ENCODE measurements around the gene VPS18. TPM values are rescaled to one million over a fixed set of nuclear protein-coding genes. Genes with fewer than 3 reads are reported as not detected.

The VPS18 gene
- total and polyA plus RNA-seq, 2 donors (not counting 1 experiment from before 2014, with no cell fraction given) = 15.5 to 36.7 TPM

GRCh38 chr15:40927873-40928806 lies 33.9 kb downstream of the VPS18 start:
- peaks cover 47% of the 10 kb centered on the region for H3K27me3 ChIP-seq (ENCODE audit: control insufficient read depth, insufficient read depth, low read length)
- peak overlapping the region; percentile 28 to 44 (median 30) for H3K4me3 ChIP-seq (replicated peaks in 1 of 4; ENCODE audit: control extremely low read depth in 1 of 4, insufficient read depth in 1 of 4, low read depth in 3 of 4, low read length in 4 of 4)
- H3K27ac ChIP-seq (ENCODE audit: insufficient read depth, low read length) = no peak overlapping the region
- H4K20me1 ChIP-seq (ENCODE audit: control insufficient read depth, extremely low read depth, insufficient read depth, low read length) = no peaks in the 10 kb centered on the region
- no peaks in the 10 kb centered on the region for H3K79me2 ChIP-seq (ENCODE audit: control insufficient read depth, insufficient read depth, low read length)
- H3K9ac ChIP-seq (ENCODE audit: insufficient read depth, low read length) = no peak overlapping the region
- DNase-seq (ENCODE audit: low read depth in 2 of 2) = no peak
- H3K4me2 ChIP-seq (ENCODE audit: extremely low read depth, insufficient read depth, low read length) = peak overlapping the region; percentile 93
- H2AFZ ChIP-seq (ENCODE audit: low read length) = no peak overlapping the region
- no peaks in the 10 kb centered on the region for H3K36me3 ChIP-seq (ENCODE audit: control insufficient read depth, insufficient read depth, low read length)
- H3K4me1 ChIP-seq (ENCODE audit: control insufficient read depth, extremely low read depth, insufficient read depth, low read length) = peaks cover 11% of the 10 kb centered on the region
- no peaks in the 10 kb centered on the region for H3K9me3 ChIP-seq (ENCODE audit: control insufficient read depth, insufficient read depth, low read depth, low read length)
- TF ChIP-seq CTCF (conservative IDR thresholded peaks at IDR 0.05 in 1 of 2, IDR thresholded peaks at IDR 0.05 in 1 of 2; ENCODE audit: low read depth in 1 of 2, low read length in 2 of 2) (no peak), EZH2 (IDR thresholded peaks at IDR 0.05; ENCODE audit: low read length, missing control alignments) (peak; percentile 72)

- peaks cover 11% of the 10 kb centered on the region for H3K4me1 ChIP-seq (ENCODE audit: control insufficient read depth, extremely low read depth, insufficient read depth, low read length)
- TF ChIP-seq EZH2 (IDR thresholded peaks at IDR 0.05; ENCODE audit: low read length, missing control alignments) (peak; percentile 81), CTCF (conservative IDR thresholded peaks at IDR 0.05 in 1 of 2, IDR thresholded peaks at IDR 0.05 in 1 of 2; ENCODE audit: low read depth in 1 of 2, low read length in 2 of 2) (no peak)
- DNase-seq (ENCODE audit: low read depth in 2 of 2) = peak; percentile 41 to 52
- peak within 1 kb of the TSS; percentile 49 for H2AFZ ChIP-seq (ENCODE audit: low read length)
- peak within 1 kb of the TSS; percentile 93 for H3K4me2 ChIP-seq (ENCODE audit: extremely low read depth, insufficient read depth, low read length)
- no peak within 1 kb of the TSS for H3K9ac ChIP-seq (ENCODE audit: insufficient read depth, low read length)
- H3K79me2 ChIP-seq (ENCODE audit: control insufficient read depth, insufficient read depth, low read length) = no peaks in the 10 kb centered on the region
- no peaks in the 10 kb centered on the region for H4K20me1 ChIP-seq (ENCODE audit: control insufficient read depth, extremely low read depth, insufficient read depth, low read length)
- H3K9me3 ChIP-seq (ENCODE audit: control insufficient read depth, insufficient read depth, low read depth, low read length) = no peaks in the 10 kb centered on the region
- peak within 1 kb of the TSS; percentile 33 to 50 (median 44) for H3K4me3 ChIP-seq (replicated peaks in 1 of 4; ENCODE audit: control extremely low read depth in 1 of 4, insufficient read depth in 1 of 4, low read depth in 3 of 4, low read length in 4 of 4)
- no peak within 1 kb of the TSS for H3K27ac ChIP-seq (ENCODE audit: insufficient read depth, low read length)
- no peaks in the 10 kb centered on the region for H3K36me3 ChIP-seq (ENCODE audit: control insufficient read depth, insufficient read depth, low read length)
- H3K27me3 ChIP-seq (ENCODE audit: control insufficient read depth, insufficient read depth, low read length) = peaks cover 44% of the 10 kb centered on the region
Observed at GRCh38 chr15:40928821-40929659, 34.8 kb downstream of the VPS18 start, which contains the start of gene DLL4. Gene DLL4, plus strand, starts transcription at chr15:40929340. Its CDS starts 329 bp downstream, at chr15:40929669.
